H1 (cell line): ENCODE results near the gene YPEL2. TPM values are rescaled to one million over a fixed set of nuclear protein-coding genes. Genes with fewer than 3 reads are reported as not detected.

Experiments
- CTCF ChIA-PET: fragments of 300-600 bp; sonication (Branson Sonifier 250); formaldehyde crosslinking; loops from one replicate; lab custom pipeline; 2021; ENCODE audit not compliant: partially characterized antibody; lab: Charles Lee
- POLR2A ChIA-PET: fragments of 300-600 bp; sonication (Branson Sonifier 250); formaldehyde crosslinking; loops from one replicate; lab custom pipeline; 2021; ENCODE audit warnings: inconsistent platforms; ENCODE audit not compliant: partially characterized antibody; lab: Charles Lee
- DNase-seq, 2 experiments: peaks; one replicate each; pipeline versions ENCODE4 v3.0.0 to v3.0.0-alpha.2; 2010 to 2022; ENCODE audit warnings: low spot score in 2 of 2, low read depth in 1 of 2, mixed read lengths in 1 of 2
- FAIRE-seq: peaks from 2 replicates; lab custom pipeline; 2011; peaks lifted over from hg19 to GRCh38; lab: Jason Lieb, UNC
- H2AFZ ChIP-seq: 2 replicates; pipeline ENCODE4 v1.8.1; 2012; ENCODE audit warnings: low read length, inconsistent platforms
- H2AK5ac ChIP-seq: 2 replicates; pipeline ENCODE4 v1.6.1; 2013; ENCODE audit warnings: low read depth, low read length
- H2BK120ac ChIP-seq: replicated peaks from 2 replicates; pipeline ENCODE3; 2013; ENCODE audit warnings: low read depth, low read length, inconsistent platforms
- H2BK12ac ChIP-seq: 2 replicates; pipeline ENCODE4 v1.6.1; 2013; ENCODE audit warnings: low read depth, low read length
- H2BK15ac ChIP-seq: 2 replicates; pipeline ENCODE4 v1.6.1; 2013; ENCODE audit warnings: low read length
- H2BK20ac ChIP-seq: 2 replicates; pipeline ENCODE4 v1.6.1; 2013; ENCODE audit warnings: low read length
- H2BK5ac ChIP-seq: 2 replicates; pipeline ENCODE4 v1.6.1; 2013; ENCODE audit warnings: low read depth, low read length
- H3K14ac ChIP-seq: 2 replicates; pipeline ENCODE4 v1.6.1; 2013; ENCODE audit warnings: inconsistent platforms; ENCODE audit not compliant: insufficient read length
- H3K18ac ChIP-seq: 2 replicates; pipeline ENCODE4 v1.6.1; 2013; ENCODE audit warnings: low read length; ENCODE audit errors: extremely low read depth
- H3K23ac ChIP-seq: 2 replicates; pipeline ENCODE4 v1.6.1; 2013; ENCODE audit warnings: inconsistent platforms; ENCODE audit not compliant: insufficient read length
- H3K23me2 ChIP-seq: 2 replicates; pipeline ENCODE4 v1.6.1; 2013; ENCODE audit warnings: low read depth, low read length
- H3K27ac ChIP-seq: 2 replicates; pipeline ENCODE4 v1.6.1; 2011; ENCODE audit warnings: low read depth, low read length, inconsistent platforms
- H3K27me3 ChIP-seq, 4 experiments: replicated peaks in 1 of 4; 1 replicate in 1 of 4; 2 replicates in 3 of 4; pipeline versions ENCODE4 v1.6.1 to v1.8.1; 2011 to 2013; ENCODE audit warnings: low read length in 3 of 4, mild to moderate bottlenecking in 3 of 4, inconsistent platforms in 2 of 4, mixed read lengths in 2 of 4, moderate library complexity in 1 of 4; ENCODE audit not compliant: control insufficient read depth in 3 of 4, insufficient read depth in 3 of 4; ENCODE audit errors: extremely low read depth in 1 of 4
- H3K36me3 ChIP-seq, 4 experiments: 2 replicates each; pipeline versions ENCODE4 v1.6.1 to v1.8.1; 2011 to 2013; ENCODE audit warnings: mild to moderate bottlenecking in 4 of 4, low read length in 3 of 4, moderate library complexity in 2 of 4, control low read depth in 1 of 4, inconsistent platforms in 1 of 4; ENCODE audit not compliant: insufficient read depth in 4 of 4, control insufficient read depth in 2 of 4
- H3K4ac ChIP-seq: replicated peaks from 2 replicates; pipeline ENCODE3; 2013; ENCODE audit warnings: low read length, low read depth, mixed read lengths, inconsistent platforms; ENCODE audit not compliant: insufficient read length
- H3K4me1 ChIP-seq, 4 experiments: replicated peaks in 1 of 4; 1 replicate in 1 of 4; 2 replicates in 3 of 4; pipeline versions ENCODE4 v1.6.1 to v1.8.1; 2011 to 2013; ENCODE audit warnings: low read length in 3 of 4, inconsistent platforms in 2 of 4, mixed read lengths in 1 of 4; ENCODE audit not compliant: insufficient read depth in 4 of 4, control insufficient read depth in 3 of 4
- H3K4me2 ChIP-seq, 2 experiments: 2 replicates each; pipeline versions ENCODE4 v1.6.1 to v1.8.1; 2011 to 2013; ENCODE audit warnings: low read depth in 2 of 2, low read length in 2 of 2, control low read depth in 1 of 2, inconsistent platforms in 1 of 2, mild to moderate bottlenecking in 1 of 2; ENCODE audit not compliant: insufficient read depth in 1 of 2
- H3K4me3 ChIP-seq, 4 experiments: fragments of 200-600, 300-600 bp in 1 of 4; sonication (generic), shearing (Covaris generic), sonication (Bioruptor Twin) in 1 of 4; 2 replicates each; pipeline versions ENCODE4 v1.5.1 to v1.8.1; 2011 to 2016; ENCODE audit warnings: low read length in 4 of 4, low read depth in 3 of 4, control low read depth in 2 of 4, inconsistent platforms in 2 of 4, mild to moderate bottlenecking in 2 of 4, mixed read lengths in 1 of 4, moderate library complexity in 1 of 4; ENCODE audit not compliant: insufficient read depth in 2 of 4; ENCODE audit errors: extremely low read depth in 1 of 4
- H3K56ac ChIP-seq: replicated peaks from 2 replicates; pipeline ENCODE3; 2013; ENCODE audit warnings: low read depth, mild to moderate bottlenecking, mixed read lengths, low read length, inconsistent platforms; ENCODE audit not compliant: insufficient read length
- H3K79me1 ChIP-seq: 2 replicates; pipeline ENCODE4 v1.6.1; 2013; ENCODE audit warnings: low read depth, low read length, control low read depth
- H3K79me2 ChIP-seq, 2 experiments: 2 replicates each; pipeline versions ENCODE4 v1.6.1 to v1.8.1; 2012 to 2013; ENCODE audit warnings: low read length in 2 of 2, mild to moderate bottlenecking in 2 of 2, inconsistent platforms in 1 of 2; ENCODE audit not compliant: insufficient read depth in 2 of 2, control insufficient read depth in 1 of 2
- H3K9ac ChIP-seq, 4 experiments: replicated peaks in 1 of 4; 1 replicate in 1 of 4; 2 replicates in 3 of 4; pipeline versions ENCODE4 v1.6.1 to v1.8.1; 2011 to 2013; ENCODE audit warnings: low read depth in 3 of 4, low read length in 3 of 4, control low read depth in 2 of 4, mild to moderate bottlenecking in 2 of 4, moderate library complexity in 2 of 4, inconsistent platforms in 1 of 4; ENCODE audit errors: extremely low read depth in 1 of 4
- H3K9me3 ChIP-seq, 2 experiments: 2 replicates each; pipeline versions ENCODE4 v1.6.1 to v1.8.1; 2012 to 2013; ENCODE audit warnings: mild to moderate bottlenecking in 2 of 2, moderate library complexity in 2 of 2, control low read depth in 1 of 2, inconsistent platforms in 1 of 2, low read depth in 1 of 2, low read length in 1 of 2, mixed read lengths in 1 of 2; ENCODE audit not compliant: insufficient read depth in 2 of 2
- H4K20me1 ChIP-seq, 2 experiments: replicated peaks in 1 of 2; 2 replicates each; pipeline versions ENCODE3 to v1.8.1; 2011 to 2013; ENCODE audit warnings: inconsistent platforms in 2 of 2, low read length in 2 of 2, mild to moderate bottlenecking in 1 of 2; ENCODE audit not compliant: insufficient read depth in 2 of 2, control insufficient read depth in 1 of 2
- H4K5ac ChIP-seq: 2 replicates; pipeline ENCODE4 v1.6.1; 2013; ENCODE audit warnings: low read length, low read depth, mixed read lengths, inconsistent platforms; ENCODE audit not compliant: insufficient read length
- H4K8ac ChIP-seq: 2 replicates; pipeline ENCODE4 v1.8.0; 2013; ENCODE audit warnings: mild to moderate bottlenecking, moderate library complexity, low read length, inconsistent platforms; ENCODE audit not compliant: insufficient read depth; ENCODE audit errors: extremely low read depth
- H4K91ac ChIP-seq: replicated peaks from 2 replicates; pipeline ENCODE3; 2013; ENCODE audit warnings: low read length, mixed read lengths, inconsistent platforms; ENCODE audit not compliant: insufficient read length
- EGR1 ChIP-seq: IDR thresholded peaks from 2 replicates; pipeline ENCODE4 v1.6.1; 2011; ENCODE audit warnings: low read depth, low read length, borderline replicate concordance
- TEAD4 ChIP-seq: IDR thresholded peaks from 2 replicates; pipeline ENCODE4 v1.6.1; 2012; ENCODE audit warnings: low read depth, low read length, inconsistent platforms, mixed read lengths
- WGBS, 2 experiments: shearing (Covaris generic) in 1 of 2; methylation state at CpG; one replicate each; pipeline versions ENCODE4 v1.1.6 to v1.1.7; 2013 to 2015; ENCODE audit warnings: low lambda C conversion rate in 2 of 2, mixed read lengths in 2 of 2, inconsistent platforms in 1 of 2, low coverage in 1 of 2, missing lambda C conversion rate in 1 of 2; ENCODE audit not compliant: insufficient replicate concordance in 2 of 2, insufficient coverage in 1 of 2, insufficient read length in 1 of 2; ENCODE audit errors: extremely low coverage in 1 of 2, missing lambda C conversion rate in 1 of 2; 5-methylcytosine and 5-hydroxymethylcytosine counted together
- polyA plus RNA-seq, 7 experiments: library from polyadenylated mRNA; depleted of rRNA in 3 of 7; stranded (reverse) in 5 of 7; unstranded in 2 of 7; fragments of >200 nt in 5 of 7; fragments of 200-250 nt in 2 of 7; gene quantifications; 1 replicate in 5 of 7; 2 replicates in 1 of 7; 4 replicates in 1 of 7; pipeline versions ENCODE4 v1.2.1 to v1.2.3, GENCODE V29; 2011 to 2013; ENCODE audit warnings: missing spikeins in 2 of 7, mixed read lengths in 2 of 7
- total RNA-seq: library from RNA; stranded (reverse); fragmentation: NEBNext Ultra II Directional; extraction: Animal tissue kit (Norgen Biotek cat#: 25700); gene quantifications from 2 replicates; pipeline ENCODE4 v1.2.1, GENCODE V29; 2021

Gene YPEL2
- total and polyA plus RNA-seq, 2 of the 8 experiments (the other 6 are each of a cell fraction or from before 2014, with no cell fraction given): 1.6 to 3.5 TPM

GRCh38 chr17:59377410-59377809, 46.0 kb downstream of the YPEL2 start:
- POLR2A ChIA-PET: no interaction called here
- FAIRE-seq: no peak

More at GRCh38 chr17:59377410-59377809, 46.0 kb downstream of the YPEL2 start:
- no peak overlapping the region for H2BK12ac ChIP-seq
- TF ChIP-seq EGR1 (no peak), TEAD4 (no peak)
- H3K14ac ChIP-seq: no peak overlapping the region
- no peaks in the 10 kb centered on the region for H4K20me1 ChIP-seq
- H3K4me2 ChIP-seq: no peak overlapping the region
- no peak overlapping the region for H2AFZ ChIP-seq
- H3K36me3 ChIP-seq: no peaks in the 10 kb centered on the region
- no peak overlapping the region for H2AK5ac ChIP-seq
- H3K4ac ChIP-seq: no peak overlapping the region
- no peaks in the 10 kb centered on the region for H3K79me2 ChIP-seq
- H3K27me3 ChIP-seq: no peaks in the 10 kb centered on the region
- no peak overlapping the region for H2BK20ac ChIP-seq
- no peak overlapping the region for H2BK5ac ChIP-seq
- no peak overlapping the region for H4K91ac ChIP-seq
- no peak overlapping the region for H4K5ac ChIP-seq
- H3K4me1 ChIP-seq: peaks cover 0 to 2% (median under 1%) of the 10 kb centered on the region in 4 experiments; a peak in 1 of 7 replicates
- peak overlapping the region; percentile 45; the same call in 1 of the 2 replicates for H4K8ac ChIP-seq
- H2BK15ac ChIP-seq: no peak overlapping the region
- H3K18ac ChIP-seq: no peak overlapping the region
- no peak overlapping the region for H3K23ac ChIP-seq
- no peak for DNase-seq
- no peak overlapping the region for H3K56ac ChIP-seq
- no peak overlapping the region for H3K27ac ChIP-seq
- CTCF ChIA-PET: interaction anchor here (0.6 to 2.0 kb wide), 4 partner anchors 32 to 61 kb away, joined by 3 to 4 read pairs (median 4); no protein-coding TSS in a partner anchor
- H3K9me3 ChIP-seq: no peaks in the 10 kb centered on the region
- H2BK120ac ChIP-seq: no peak overlapping the region
- H3K9ac ChIP-seq: no peak overlapping the region
- H3K23me2 ChIP-seq: no peaks in the 10 kb centered on the region
- WGBS, 2 experiments: 84% methylated on average over 3 of the region's 3 CpGs; no CpG with 5 or more reads in 1 of the 2 experiments
- H3K4me3 ChIP-seq: no peak overlapping the region
- H3K79me1 ChIP-seq: no peaks in the 10 kb centered on the region
